WTC11 (cell line): ENCODE measurements around the gene MACC1. TPM values are rescaled to one million over a fixed set of nuclear protein-coding genes. Genes with fewer than 3 reads are reported as not detected.

Experiments
- ATAC-seq: fragments of 200-7000 bp; cut with Tn5 transposase; 2 replicates; pipeline ENCODE4 v1.10.0; 2021; ENCODE audit warnings: mild to moderate bottlenecking, moderate library complexity
- CTCF ChIA-PET: fragments of 300-600 bp; sonication (Branson Sonifier 250); formaldehyde crosslinking; loops from one replicate; lab custom pipeline; 2021; ENCODE audit warnings: antibody characterized with exemption; lab: Charles Lee
- POLR2A ChIA-PET: fragments of 350-600 bp; sonication (Branson Sonifier 250); formaldehyde crosslinking; loops from one replicate; lab custom pipeline; 2021; ENCODE audit warnings: antibody characterized with exemption; lab: Charles Lee
- DNase-seq: peaks from one replicate; pipeline ENCODE4 v3.0.0; 2021; ENCODE audit warnings: low spot score
- H3K27ac Mint-ChIP-seq: 2 replicates; pipeline ENCODE4 v1.8.0; 2021; ENCODE audit warnings: mixed read lengths
- H3K27me3 Mint-ChIP-seq: 2 replicates; pipeline ENCODE4 v1.8.0; 2021; ENCODE audit warnings: low read depth, mild to moderate bottlenecking, moderate library complexity, mixed read lengths
- H3K36me3 Mint-ChIP-seq: 2 replicates; pipeline ENCODE4 v1.8.0; 2021; ENCODE audit warnings: mixed read lengths
- H3K4me1 Mint-ChIP-seq: 2 replicates; pipeline ENCODE4 v1.8.0; 2022; ENCODE audit warnings: mixed read lengths
- H3K4me3 Mint-ChIP-seq: 2 replicates; pipeline ENCODE4 v1.8.0; 2021; ENCODE audit warnings: mild to moderate bottlenecking, moderate library complexity, mixed read lengths
- H3K9me3 Mint-ChIP-seq: 2 replicates; pipeline ENCODE4 v1.8.0; 2021; ENCODE audit warnings: mixed read lengths
- MYBL2 ChIP-seq: sonication (generic); formaldehyde crosslinking; IDR thresholded peaks from 2 replicates; pipeline ENCODE4 v1.8.1; 2023; ENCODE audit warnings: mild to moderate bottlenecking, moderate library complexity, missing genetic modification reagents
- NFATC4 ChIP-seq: fragments of 250-450 bp; sonication (Bioruptor Pico); IDR thresholded peaks from 2 replicates; pipeline ENCODE4 v1.9.0; 2021; ENCODE audit warnings: mild to moderate bottlenecking
- NR1H2 ChIP-seq: sonication (generic); formaldehyde crosslinking; IDR thresholded peaks from 2 replicates; pipeline ENCODE4 v1.9.0; 2021; ENCODE audit warnings: mild to moderate bottlenecking, moderate library complexity, missing genetic modification reagents
- RELA ChIP-seq: sonication (generic); formaldehyde crosslinking; IDR thresholded peaks from 2 replicates; pipeline ENCODE4 v1.8.1; 2022; ENCODE audit warnings: missing genetic modification reagents, mild to moderate bottlenecking, borderline replicate concordance
- ZBTB21 ChIP-seq: sonication (generic); formaldehyde crosslinking; IDR thresholded peaks from 2 replicates; pipeline ENCODE4 v1.8.1; 2023; ENCODE audit warnings: mild to moderate bottlenecking, missing genetic modification reagents, borderline replicate concordance
- ZNF121 ChIP-seq: sonication (generic); formaldehyde crosslinking; IDR thresholded peaks from 2 replicates; pipeline ENCODE4 v1.8.0; 2023; ENCODE audit warnings: missing genetic modification reagents
- ZNF219 ChIP-seq: sonication (generic); formaldehyde crosslinking; IDR thresholded peaks from 2 replicates; pipeline ENCODE4 v1.8.0; 2023; ENCODE audit warnings: missing genetic modification reagents, mild to moderate bottlenecking, borderline replicate concordance
- ZNF423 ChIP-seq: fragments of 250-450 bp; sonication (Bioruptor Pico); IDR thresholded peaks from 2 replicates; pipeline ENCODE4 v2.1.2; 2022; ENCODE audit warnings: mild to moderate bottlenecking, moderate library complexity
- total RNA-seq: library from RNA; stranded (reverse); gene quantifications from 3 replicates; pipeline ENCODE4 v1.2.3, GENCODE V29; 2021
- TF ChIP-seq, protein P1 (sequence below): sonication (generic); formaldehyde crosslinking; IDR thresholded peaks from 2 replicates; pipeline ENCODE4 v1.8.1; 2022; ENCODE audit warnings: mild to moderate bottlenecking, missing genetic modification reagents, moderate library complexity, borderline replicate concordance
- TF ChIP-seq, protein P2 (sequence below): fragments of 250-450 bp; sonication (Bioruptor Pico); IDR thresholded peaks from 2 replicates; pipeline ENCODE4 v1.8.0; 2021; ENCODE audit warnings: mild to moderate bottlenecking
- TF ChIP-seq, protein P3 (sequence below): sonication (generic); formaldehyde crosslinking; IDR thresholded peaks from 2 replicates; pipeline ENCODE4 v1.8.1; 2023; ENCODE audit warnings: mild to moderate bottlenecking, missing genetic modification reagents, borderline replicate concordance
- TF ChIP-seq, protein P4 (sequence below): sonication (generic); formaldehyde crosslinking; IDR thresholded peaks from 2 replicates; pipeline ENCODE4 v1.8.1; 2023; ENCODE audit warnings: mild to moderate bottlenecking, missing genetic modification reagents
- TF ChIP-seq, protein P5 (sequence below): sonication (generic); formaldehyde crosslinking; conservative IDR thresholded peaks from 2 replicates; pipeline ENCODE4 v1.8.1; 2022; ENCODE audit warnings: mild to moderate bottlenecking, missing genetic modification reagents
- TF ChIP-seq, protein P6 (sequence below): sonication (generic); formaldehyde crosslinking; IDR thresholded peaks from 2 replicates; pipeline ENCODE4 v1.8.1; 2022; ENCODE audit warnings: low read depth, missing genetic modification reagents, borderline replicate concordance
- TF ChIP-seq, protein P7 (sequence below): sonication (generic); formaldehyde crosslinking; IDR thresholded peaks from 2 replicates; pipeline ENCODE4 v1.8.1; 2023; ENCODE audit warnings: mild to moderate bottlenecking, moderate library complexity, missing genetic modification reagents

The MACC1 gene
- total RNA-seq, 1 experiment from 2014 or later, result 14.6 TPM

DNA sequence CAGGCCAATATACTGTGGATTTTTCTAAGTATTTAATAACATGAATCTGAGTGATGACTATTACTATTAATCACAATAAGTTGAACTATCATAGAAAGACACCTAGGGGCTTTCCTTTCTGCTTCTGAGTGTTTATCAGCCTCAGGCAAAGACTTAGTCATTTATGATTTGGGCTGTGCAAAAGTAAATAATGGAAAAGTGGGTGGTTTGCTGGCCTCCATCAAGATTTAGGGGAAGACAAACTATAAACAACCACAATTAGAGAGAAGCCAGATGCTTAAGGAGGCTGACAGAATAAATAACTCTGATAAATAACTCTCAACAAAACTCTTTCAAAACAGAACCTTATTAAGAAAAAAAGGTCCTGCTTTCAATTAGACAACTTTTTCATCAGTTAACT, 64.7 kb downstream of the MACC1 start (continued):
- TF ChIP-seq, protein P1, sequence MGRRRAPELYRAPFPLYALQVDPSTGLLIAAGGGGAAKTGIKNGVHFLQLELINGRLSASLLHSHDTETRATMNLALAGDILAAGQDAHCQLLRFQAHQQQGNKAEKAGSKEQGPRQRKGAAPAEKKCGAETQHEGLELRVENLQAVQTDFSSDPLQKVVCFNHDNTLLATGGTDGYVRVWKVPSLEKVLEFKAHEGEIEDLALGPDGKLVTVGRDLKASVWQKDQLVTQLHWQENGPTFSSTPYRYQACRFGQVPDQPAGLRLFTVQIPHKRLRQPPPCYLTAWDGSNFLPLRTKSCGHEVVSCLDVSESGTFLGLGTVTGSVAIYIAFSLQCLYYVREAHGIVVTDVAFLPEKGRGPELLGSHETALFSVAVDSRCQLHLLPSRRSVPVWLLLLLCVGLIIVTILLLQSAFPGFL (CRISPR knock-in tag), result no peak
- no peak for TF ChIP-seq NFATC4 (CRISPR knock-in tag)

DNA sequence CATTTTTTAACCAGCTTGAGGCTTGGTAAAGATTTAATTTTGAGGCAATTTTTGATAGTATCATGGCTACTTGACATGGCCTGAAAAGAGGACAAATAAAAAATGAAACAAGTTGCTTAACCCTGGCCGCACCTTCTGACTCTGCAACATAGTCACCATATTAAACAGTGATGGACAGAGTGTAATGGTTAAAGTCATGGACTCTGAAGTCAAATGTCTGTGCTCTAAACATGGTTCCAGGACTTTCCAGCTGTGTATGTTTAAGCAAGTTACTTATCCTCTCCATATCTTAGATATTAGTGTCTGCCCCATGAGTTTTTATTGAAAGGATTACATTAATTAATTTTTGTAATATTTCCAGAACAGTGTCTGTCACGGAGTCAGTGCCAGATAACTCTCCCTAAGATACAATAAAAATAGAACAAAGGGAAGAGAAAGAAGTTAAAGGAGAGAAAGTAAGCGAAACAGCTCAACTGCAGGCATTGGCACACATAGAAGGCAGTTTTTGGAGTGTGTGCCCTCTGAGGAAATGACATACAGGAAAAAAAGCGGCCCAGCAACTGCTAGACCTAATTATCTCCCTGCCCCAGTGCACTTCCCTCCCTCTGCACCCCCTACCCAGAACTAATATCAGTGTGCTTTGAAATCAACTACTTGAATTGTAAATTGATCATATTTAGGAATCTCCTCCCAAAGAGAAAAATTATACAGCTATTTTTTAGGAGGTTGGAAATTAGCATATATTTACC, 65.3 kb downstream of the MACC1 start:
- DNase-seq (no peak), ATAC-seq (no peak)
- CTCF ChIA-PET, result no interaction called here
- Mint-ChIP-seq H3K36me3 (peaks cover 19% of the 10 kb centered on the region), H3K4me3 (no peak overlapping the region), H3K4me1 (no peaks in the 10 kb centered on the region), H3K9me3 (0 out of 2 replicates have a peak, but pooled peaks cover 4% of the 10 kb centered on the region)
- TF ChIP-seq, protein P2, sequence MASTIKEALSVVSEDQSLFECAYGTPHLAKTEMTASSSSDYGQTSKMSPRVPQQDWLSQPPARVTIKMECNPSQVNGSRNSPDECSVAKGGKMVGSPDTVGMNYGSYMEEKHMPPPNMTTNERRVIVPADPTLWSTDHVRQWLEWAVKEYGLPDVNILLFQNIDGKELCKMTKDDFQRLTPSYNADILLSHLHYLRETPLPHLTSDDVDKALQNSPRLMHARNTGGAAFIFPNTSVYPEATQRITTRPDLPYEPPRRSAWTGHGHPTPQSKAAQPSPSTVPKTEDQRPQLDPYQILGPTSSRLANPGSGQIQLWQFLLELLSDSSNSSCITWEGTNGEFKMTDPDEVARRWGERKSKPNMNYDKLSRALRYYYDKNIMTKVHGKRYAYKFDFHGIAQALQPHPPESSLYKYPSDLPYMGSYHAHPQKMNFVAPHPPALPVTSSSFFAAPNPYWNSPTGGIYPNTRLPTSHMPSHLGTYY (CRISPR knock-in tag), result no peak
- no peak for TF ChIP-seq RELA
- TF ChIP-seq, protein P3, sequence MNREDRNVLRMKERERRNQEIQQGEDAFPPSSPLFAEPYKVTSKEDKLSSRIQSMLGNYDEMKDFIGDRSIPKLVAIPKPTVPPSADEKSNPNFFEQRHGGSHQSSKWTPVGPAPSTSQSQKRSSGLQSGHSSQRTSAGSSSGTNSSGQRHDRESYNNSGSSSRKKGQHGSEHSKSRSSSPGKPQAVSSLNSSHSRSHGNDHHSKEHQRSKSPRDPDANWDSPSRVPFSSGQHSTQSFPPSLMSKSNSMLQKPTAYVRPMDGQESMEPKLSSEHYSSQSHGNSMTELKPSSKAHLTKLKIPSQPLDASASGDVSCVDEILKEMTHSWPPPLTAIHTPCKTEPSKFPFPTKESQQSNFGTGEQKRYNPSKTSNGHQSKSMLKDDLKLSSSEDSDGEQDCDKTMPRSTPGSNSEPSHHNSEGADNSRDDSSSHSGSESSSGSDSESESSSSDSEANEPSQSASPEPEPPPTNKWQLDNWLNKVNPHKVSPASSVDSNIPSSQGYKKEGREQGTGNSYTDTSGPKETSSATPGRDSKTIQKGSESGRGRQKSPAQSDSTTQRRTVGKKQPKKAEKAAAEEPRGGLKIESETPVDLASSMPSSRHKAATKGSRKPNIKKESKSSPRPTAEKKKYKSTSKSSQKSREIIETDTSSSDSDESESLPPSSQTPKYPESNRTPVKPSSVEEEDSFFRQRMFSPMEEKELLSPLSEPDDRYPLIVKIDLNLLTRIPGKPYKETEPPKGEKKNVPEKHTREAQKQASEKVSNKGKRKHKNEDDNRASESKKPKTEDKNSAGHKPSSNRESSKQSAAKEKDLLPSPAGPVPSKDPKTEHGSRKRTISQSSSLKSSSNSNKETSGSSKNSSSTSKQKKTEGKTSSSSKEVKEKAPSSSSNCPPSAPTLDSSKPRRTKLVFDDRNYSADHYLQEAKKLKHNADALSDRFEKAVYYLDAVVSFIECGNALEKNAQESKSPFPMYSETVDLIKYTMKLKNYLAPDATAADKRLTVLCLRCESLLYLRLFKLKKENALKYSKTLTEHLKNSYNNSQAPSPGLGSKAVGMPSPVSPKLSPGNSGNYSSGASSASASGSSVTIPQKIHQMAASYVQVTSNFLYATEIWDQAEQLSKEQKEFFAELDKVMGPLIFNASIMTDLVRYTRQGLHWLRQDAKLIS (CRISPR knock-in tag), result no peak
- no peak for TF ChIP-seq ZNF121 (CRISPR knock-in tag)
- TF ChIP-seq MYBL2 (CRISPR knock-in tag), result no peak
- no peak for TF ChIP-seq ZNF219 (CRISPR knock-in tag)
- no peak for TF ChIP-seq NR1H2 (CRISPR knock-in tag)
- TF ChIP-seq, protein P4, sequence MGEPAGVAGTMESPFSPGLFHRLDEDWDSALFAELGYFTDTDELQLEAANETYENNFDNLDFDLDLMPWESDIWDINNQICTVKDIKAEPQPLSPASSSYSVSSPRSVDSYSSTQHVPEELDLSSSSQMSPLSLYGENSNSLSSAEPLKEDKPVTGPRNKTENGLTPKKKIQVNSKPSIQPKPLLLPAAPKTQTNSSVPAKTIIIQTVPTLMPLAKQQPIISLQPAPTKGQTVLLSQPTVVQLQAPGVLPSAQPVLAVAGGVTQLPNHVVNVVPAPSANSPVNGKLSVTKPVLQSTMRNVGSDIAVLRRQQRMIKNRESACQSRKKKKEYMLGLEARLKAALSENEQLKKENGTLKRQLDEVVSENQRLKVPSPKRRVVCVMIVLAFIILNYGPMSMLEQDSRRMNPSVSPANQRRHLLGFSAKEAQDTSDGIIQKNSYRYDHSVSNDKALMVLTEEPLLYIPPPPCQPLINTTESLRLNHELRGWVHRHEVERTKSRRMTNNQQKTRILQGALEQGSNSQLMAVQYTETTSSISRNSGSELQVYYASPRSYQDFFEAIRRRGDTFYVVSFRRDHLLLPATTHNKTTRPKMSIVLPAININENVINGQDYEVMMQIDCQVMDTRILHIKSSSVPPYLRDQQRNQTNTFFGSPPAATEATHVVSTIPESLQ (CRISPR knock-in tag), result no peak
- TF ChIP-seq, protein P5, sequence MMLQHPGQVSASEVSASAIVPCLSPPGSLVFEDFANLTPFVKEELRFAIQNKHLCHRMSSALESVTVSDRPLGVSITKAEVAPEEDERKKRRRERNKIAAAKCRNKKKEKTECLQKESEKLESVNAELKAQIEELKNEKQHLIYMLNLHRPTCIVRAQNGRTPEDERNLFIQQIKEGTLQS (CRISPR knock-in tag), result no peak
- no peak for TF ChIP-seq ZNF423 (CRISPR knock-in tag)
- TF ChIP-seq, protein P6, sequence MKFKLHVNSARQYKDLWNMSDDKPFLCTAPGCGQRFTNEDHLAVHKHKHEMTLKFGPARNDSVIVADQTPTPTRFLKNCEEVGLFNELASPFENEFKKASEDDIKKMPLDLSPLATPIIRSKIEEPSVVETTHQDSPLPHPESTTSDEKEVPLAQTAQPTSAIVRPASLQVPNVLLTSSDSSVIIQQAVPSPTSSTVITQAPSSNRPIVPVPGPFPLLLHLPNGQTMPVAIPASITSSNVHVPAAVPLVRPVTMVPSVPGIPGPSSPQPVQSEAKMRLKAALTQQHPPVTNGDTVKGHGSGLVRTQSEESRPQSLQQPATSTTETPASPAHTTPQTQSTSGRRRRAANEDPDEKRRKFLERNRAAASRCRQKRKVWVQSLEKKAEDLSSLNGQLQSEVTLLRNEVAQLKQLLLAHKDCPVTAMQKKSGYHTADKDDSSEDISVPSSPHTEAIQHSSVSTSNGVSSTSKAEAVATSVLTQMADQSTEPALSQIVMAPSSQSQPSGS, result no peak
- TF ChIP-seq, protein P7, sequence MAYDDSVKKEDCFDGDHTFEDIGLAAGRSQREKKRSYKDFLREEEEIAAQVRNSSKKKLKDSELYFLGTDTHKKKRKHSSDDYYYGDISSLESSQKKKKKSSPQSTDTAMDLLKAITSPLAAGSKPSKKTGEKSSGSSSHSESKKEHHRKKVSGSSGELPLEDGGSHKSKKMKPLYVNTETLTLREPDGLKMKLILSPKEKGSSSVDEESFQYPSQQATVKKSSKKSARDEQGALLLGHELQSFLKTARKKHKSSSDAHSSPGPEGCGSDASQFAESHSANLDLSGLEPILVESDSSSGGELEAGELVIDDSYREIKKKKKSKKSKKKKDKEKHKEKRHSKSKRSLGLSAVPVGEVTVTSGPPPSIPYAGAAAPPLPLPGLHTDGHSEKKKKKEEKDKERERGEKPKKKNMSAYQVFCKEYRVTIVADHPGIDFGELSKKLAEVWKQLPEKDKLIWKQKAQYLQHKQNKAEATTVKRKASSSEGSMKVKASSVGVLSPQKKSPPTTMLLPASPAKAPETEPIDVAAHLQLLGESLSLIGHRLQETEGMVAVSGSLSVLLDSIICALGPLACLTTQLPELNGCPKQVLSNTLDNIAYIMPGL, result no peak
- TF ChIP-seq ZBTB21 (CRISPR knock-in tag), result no peak
- TF ChIP-seq, all 79 proteins: peak for 0
- POLR2A ChIA-PET, result no interaction called here
- Mint-ChIP-seq H3K27me3 (no peaks in the 10 kb centered on the region), H3K27ac (no peak overlapping the region)
